Smooth muscle cell (in vitro differentiated cells): ENCODE measurements around the gene IL5. TPM values are rescaled to one million over a fixed set of nuclear protein-coding genes. Genes with fewer than 3 reads are reported as not detected.

Experiments
- DNase-seq: peaks from one replicate; lab custom pipeline; 2025; ENCODE audit not compliant: unreplicated experiment; lab: John Stamatoyannopoulos, UW
- H2AFZ ChIP-seq: fragments of 200-600 bp; sonication (generic); 2 replicates; pipeline ENCODE4 v1.6.0; 2016; ENCODE audit warnings: antibody characterized with exemption, low read depth, mild to moderate bottlenecking
- H3F3A ChIP-seq: fragments of 200-600 bp; sonication (generic); 2 replicates; pipeline ENCODE4 v1.6.0; 2017; ENCODE audit warnings: antibody characterized with exemption, low read depth
- H3K27ac ChIP-seq: fragments of 200-600 bp; sonication (generic); 2 replicates; pipeline ENCODE4 v1.5.1; 2016; ENCODE audit warnings: low read depth, mild to moderate bottlenecking
- H3K27me3 ChIP-seq: fragments of 200-600 bp; sonication (generic); 2 replicates; pipeline ENCODE4 v1.6.1; 2016; ENCODE audit warnings: low read depth, mild to moderate bottlenecking
- H3K36me3 ChIP-seq: fragments of 200-600 bp; sonication (generic); 2 replicates; pipeline ENCODE4 v1.5.1; 2016; ENCODE audit warnings: low read depth
- H3K4me1 ChIP-seq: fragments of 200-600 bp; sonication (generic); 2 replicates; pipeline ENCODE4 v1.5.1; 2016; ENCODE audit warnings: low read depth
- H3K4me2 ChIP-seq: fragments of 200-600 bp; sonication (generic); 2 replicates; pipeline ENCODE4 v1.6.0; 2016; ENCODE audit warnings: mild to moderate bottlenecking
- H3K4me3 ChIP-seq: fragments of 200-600 bp; sonication (generic); 2 replicates; pipeline ENCODE4 v1.5.1; 2016; ENCODE audit warnings: mild to moderate bottlenecking
- H3K79me2 ChIP-seq: fragments of 200-600 bp; sonication (generic); 2 replicates; pipeline ENCODE4 v1.6.0; 2016; ENCODE audit warnings: low read depth, mild to moderate bottlenecking
- H3K9ac ChIP-seq: fragments of 200-600 bp; sonication (generic); 2 replicates; pipeline ENCODE4 v1.6.0; 2016; ENCODE audit warnings: low read depth
- H3K9me3 ChIP-seq: fragments of 200-600 bp; sonication (generic); replicated peaks from 2 replicates; pipeline ENCODE4 v1.5.1; 2016; ENCODE audit warnings: low read depth
- H4K20me1 ChIP-seq: fragments of 200-600 bp; sonication (generic); 2 replicates; pipeline ENCODE4 v1.6.0; 2016; ENCODE audit warnings: low read depth
- CTCF ChIP-seq: fragments of 200-600 bp; sonication (generic); IDR thresholded peaks from 2 replicates; pipeline ENCODE4 v1.5.1; 2017; ENCODE audit warnings: borderline replicate concordance, mild to moderate bottlenecking, antibody characterized with exemption; ENCODE audit not compliant: insufficient read depth, poor library complexity, severe bottlenecking
- WGBS: methylation state at CpG from one replicate; pipeline ENCODE4 v1.1.7; 2016; ENCODE audit warnings: low lambda C conversion rate; 5-methylcytosine and 5-hydroxymethylcytosine counted together
- polyA plus RNA-seq: library from polyadenylated mRNA; unstranded; fragments of >200 nt; fragmentation: Nextera tagmentation; extraction: Ambion mirVana; gene quantifications from 2 replicates; pipeline ENCODE4 v1.2.1, GENCODE V29; 2016
- total RNA-seq: library from RNA; depleted of rRNA; stranded (reverse); fragments of >200 nt; gene quantifications from 2 replicates; pipeline ENCODE4 v1.2.3, GENCODE V29; 2014

Gene IL5
- total RNA-seq (not detected in 2 replicates), polyA plus RNA-seq (not detected in 2 replicates)

- no peak within 1 kb of the TSS for H3K4me3 ChIP-seq
- H4K20me1 ChIP-seq: no peaks in the 10 kb centered on the region
- H3K4me2 ChIP-seq: no peak within 1 kb of the TSS
- H3K9me3 ChIP-seq: no peaks in the 10 kb centered on the region
- H3F3A ChIP-seq: no peaks in the 10 kb centered on the region
- no peak within 1 kb of the TSS for H2AFZ ChIP-seq
- H3K27ac ChIP-seq: no peak within 1 kb of the TSS
- no peak within 1 kb of the TSS for H3K9ac ChIP-seq
- peaks cover 27% of the 10 kb centered on the region for H3K27me3 ChIP-seq
- no peaks in the 10 kb centered on the region for H3K79me2 ChIP-seq
- no peak for DNase-seq
- TF ChIP-seq CTCF: no peak
- 87% methylated on average over 7 of the region's 7 CpGs for WGBS
- no peaks in the 10 kb centered on the region for H3K36me3 ChIP-seq
- H3K4me1 ChIP-seq: no peaks in the 10 kb centered on the region
Measured at GRCh38 chr5:132543472-132544201, at the start of gene IL5. Gene IL5, minus strand, starts transcription at chr5:132543522. Its CDS starts 44 bp downstream, at chr5:132543478.

- H3F3A ChIP-seq: no peaks in the 10 kb centered on the region
- no peak for TF ChIP-seq CTCF
- no peak overlapping the region for H3K9ac ChIP-seq
- DNase-seq: no peak
- H2AFZ ChIP-seq: no peak overlapping the region
- H3K27me3 ChIP-seq: no peaks in the 10 kb centered on the region
- H3K9me3 ChIP-seq: no peaks in the 10 kb centered on the region
- H3K27ac ChIP-seq: no peak overlapping the region
- H3K4me3 ChIP-seq: no peak overlapping the region
- H4K20me1 ChIP-seq: no peaks in the 10 kb centered on the region
- H3K4me2 ChIP-seq: no peak overlapping the region
- no peaks in the 10 kb centered on the region for H3K4me1 ChIP-seq
- H3K79me2 ChIP-seq: no peaks in the 10 kb centered on the region
- H3K36me3 ChIP-seq: peaks cover 23% of the 10 kb centered on the region
- 71% methylated on average over 2 of the region's 2 CpGs for WGBS
Measured at GRCh38 chr5:132592521-132592920, 49.2 kb upstream of the IL5 start.

- H3K9me3 ChIP-seq: no peaks in the 10 kb centered on the region
- DNase-seq: no peak
- TF ChIP-seq CTCF: peak; percentile 26
- H3K79me2 ChIP-seq: no peaks in the 10 kb centered on the region
- H2AFZ ChIP-seq: no peak overlapping the region
- H3K27me3 ChIP-seq: no peaks in the 10 kb centered on the region
- no peak overlapping the region for H3K4me3 ChIP-seq
- H3K4me1 ChIP-seq: no peaks in the 10 kb centered on the region
- H3K4me2 ChIP-seq: no peak overlapping the region
- 94% methylated on average over 3 of the region's 3 CpGs for WGBS
- H3K9ac ChIP-seq: no peak overlapping the region
- peaks cover 25% of the 10 kb centered on the region for H3K36me3 ChIP-seq
- no peaks in the 10 kb centered on the region for H3F3A ChIP-seq
- no peak overlapping the region for H3K27ac ChIP-seq
- H4K20me1 ChIP-seq: no peaks in the 10 kb centered on the region
Measured at GRCh38 chr5:132591145-132591544, 47.8 kb upstream of the IL5 start.

- no peaks in the 10 kb centered on the region for H3F3A ChIP-seq
- H2AFZ ChIP-seq: no peak overlapping the region
- no peak overlapping the region for H3K9ac ChIP-seq
- peaks cover 20% of the 10 kb centered on the region for H3K36me3 ChIP-seq
- no peak overlapping the region for H3K4me3 ChIP-seq
- no peaks in the 10 kb centered on the region for H3K27me3 ChIP-seq
- H4K20me1 ChIP-seq: peaks cover 6% of the 10 kb centered on the region
- H3K27ac ChIP-seq: no peak overlapping the region
- DNase-seq: no peak
- no peaks in the 10 kb centered on the region for H3K4me1 ChIP-seq
- WGBS: 100% methylated on average over 1 of the region's 1 CpG
- H3K79me2 ChIP-seq: no peaks in the 10 kb centered on the region
- H3K4me2 ChIP-seq: no peak overlapping the region
- TF ChIP-seq CTCF: no peak
- no peaks in the 10 kb centered on the region for H3K9me3 ChIP-seq
Measured at GRCh38 chr5:132589467-132589866, 46.1 kb upstream of the IL5 start.
